Caco-2 (cell line): ENCODE results near the gene MT1HL1. TPM values are rescaled to one million over a fixed set of nuclear protein-coding genes. Genes with fewer than 3 reads are reported as not detected.

Experiments
- BruUV-seq: library from RNA; stranded (reverse); fragments of 400-500 nt; replicated peaks from 2 replicates; lab custom pipeline; 2021; lab: Mats Ljungman, UMichigan
- CTCF ChIA-PET: fragments of 300-600 bp; sonication (Branson Sonifier 250); formaldehyde crosslinking; loops from one replicate; lab custom pipeline; 2022; ENCODE audit warnings: antibody characterized with exemption; lab: Charles Lee
- POLR2A ChIA-PET: fragments of 300-600 bp; sonication (Branson Sonifier 250); formaldehyde crosslinking; loops from one replicate; lab custom pipeline; 2022; ENCODE audit warnings: antibody characterized with exemption; lab: Charles Lee
- DNase-seq, 2 experiments: peaks; one replicate each; pipeline versions ENCODE4 v3.0.0 to v3.0.0-alpha.2; 2020 to 2022
- H3K27me3 ChIP-seq: replicated peaks from 2 replicates; pipeline ENCODE4 v1.6.0; 2011; ENCODE audit warnings: low read length; ENCODE audit not compliant: control insufficient read depth, insufficient read depth
- H3K36me3 ChIP-seq: 2 replicates; pipeline ENCODE4 v1.5.1; 2011; ENCODE audit warnings: low read length; ENCODE audit not compliant: control insufficient read depth, insufficient read depth
- H3K4me1 ChIP-seq: fragments of 250-450 bp; sonication (Bioruptor Pico); 2 replicates; pipeline ENCODE4 v1.5.1; 2020; ENCODE audit warnings: mild to moderate bottlenecking
- H3K4me3 ChIP-seq: 2 replicates; pipeline ENCODE4 v1.5.1; 2011; ENCODE audit warnings: low read depth, mild to moderate bottlenecking, control low read depth, low read length
- H3K9me3 ChIP-seq: fragments of 250-450 bp; sonication (Bioruptor Pico); 2 replicates; pipeline ENCODE4 v1.5.1; 2020; ENCODE audit warnings: mild to moderate bottlenecking, moderate library complexity
- H3K27ac Mint-ChIP-seq: one replicate; pipeline ENCODE4 v1.8.0; 2022; ENCODE audit warnings: mixed read lengths; ENCODE audit not compliant: unreplicated experiment
- H3K27me3 Mint-ChIP-seq: one replicate; pipeline ENCODE4 v1.8.0; 2022; ENCODE audit warnings: mixed read lengths; ENCODE audit not compliant: insufficient read depth, unreplicated experiment
- H3K36me3 Mint-ChIP-seq: one replicate; pipeline ENCODE4 v1.8.0; 2022; ENCODE audit warnings: mild to moderate bottlenecking, mixed read lengths; ENCODE audit not compliant: insufficient read depth, unreplicated experiment
- H3K4me1 Mint-ChIP-seq: one replicate; pipeline ENCODE4 v1.8.0; 2022; ENCODE audit warnings: low read depth, mixed read lengths; ENCODE audit not compliant: unreplicated experiment
- H3K4me3 Mint-ChIP-seq: one replicate; pipeline ENCODE4 v1.8.0; 2022; ENCODE audit warnings: mild to moderate bottlenecking, moderate library complexity, mixed read lengths; ENCODE audit not compliant: unreplicated experiment
- H3K9me3 Mint-ChIP-seq: one replicate; pipeline ENCODE4 v1.8.0; 2022; ENCODE audit warnings: mixed read lengths; ENCODE audit not compliant: unreplicated experiment
- intact Hi-C: fragments of 100-400 bp; cut with micrococcal nuclease; formaldehyde crosslinking; loops from one replicate; pipeline ENCODE4 v1.10.0; 2022; ENCODE audit not compliant: unreplicated experiment
- total RNA-seq: library from RNA; stranded (reverse); gene quantifications from 2 replicates; pipeline ENCODE4 v1.2.3, GENCODE V29; 2022
- TF ChIP-seq, protein P1 (sequence below), 2 experiments: fragments of 200-600 bp in 1 of 2; IDR thresholded peaks; 1 replicate in 1 of 2; 2 replicates in 1 of 2; pipeline versions ENCODE4 v1.5.1 to v1.8.0; 2011 to 2022; ENCODE audit warnings: antibody characterized with exemption in 1 of 2, control low read depth in 1 of 2, inconsistent platforms in 1 of 2, low read depth in 1 of 2, low read length in 1 of 2, mild to moderate bottlenecking in 1 of 2, moderate library complexity in 1 of 2; ENCODE audit not compliant: insufficient read depth in 1 of 2, severe bottlenecking in 1 of 2, unreplicated experiment in 1 of 2

Gene MT1HL1
- total RNA-seq, 1 experiment from 2014 or later, result not detected

DNA sequence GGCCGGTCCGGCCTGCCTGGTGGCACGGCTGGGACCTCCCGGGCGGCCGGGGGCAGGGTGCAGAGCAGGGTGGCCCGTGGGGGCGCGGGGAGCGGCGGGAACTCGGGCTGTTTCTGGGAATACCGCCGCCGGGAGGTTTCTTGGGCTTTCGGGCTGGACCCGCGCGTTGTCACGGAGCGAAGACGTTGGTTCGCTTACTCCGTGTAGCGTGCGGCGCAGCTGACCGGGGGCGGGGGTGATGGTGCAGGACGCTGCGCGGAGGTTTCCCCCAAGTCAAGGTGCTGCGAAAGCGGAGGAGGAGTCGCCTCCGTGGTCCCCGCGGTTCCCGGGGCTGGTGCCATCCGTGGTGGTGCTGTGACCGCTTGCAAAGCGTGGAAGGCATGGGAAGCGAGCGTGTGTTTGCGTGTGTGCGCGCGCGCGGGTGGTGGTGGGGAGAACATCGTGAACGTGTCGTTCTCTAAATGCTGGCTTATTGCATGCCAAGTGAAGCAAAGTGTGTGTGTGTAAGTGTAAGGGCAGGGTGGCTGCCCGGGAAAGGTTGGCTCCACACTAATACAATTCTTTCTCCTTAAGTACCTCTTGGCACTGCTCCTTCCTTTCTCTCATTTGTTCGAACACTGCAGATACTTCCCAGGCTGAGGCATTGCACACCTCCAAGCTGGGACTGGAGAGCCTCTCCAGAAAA is 38.8 kb upstream of the MT1HL1 start:
- no peaks in the 10 kb centered on the region for H3K4me1 Mint-ChIP-seq
- POLR2A ChIA-PET, result no interaction called here
- peaks cover 4% of the 10 kb centered on the region for H3K27me3 Mint-ChIP-seq
- H3K27ac Mint-ChIP-seq, result no peak overlapping the region
- no peaks in the 10 kb centered on the region for H3K36me3 Mint-ChIP-seq
- no peak for DNase-seq
- no peaks in the 10 kb centered on the region for H3K36me3 ChIP-seq
- H3K4me3 ChIP-seq, result no peak overlapping the region
- H3K4me3 Mint-ChIP-seq, result no peak overlapping the region
- no peaks in the 10 kb centered on the region for H3K9me3 Mint-ChIP-seq
- H3K4me1 ChIP-seq, result no peaks in the 10 kb centered on the region
- no peaks in the 10 kb centered on the region for H3K9me3 ChIP-seq
- H3K27me3 ChIP-seq, result no peaks in the 10 kb centered on the region
- no TSS peak for BruUV-seq
- intact Hi-C loops, result no loop called here
- CTCF ChIA-PET, result no interaction called here
- TF ChIP-seq, protein P1, sequence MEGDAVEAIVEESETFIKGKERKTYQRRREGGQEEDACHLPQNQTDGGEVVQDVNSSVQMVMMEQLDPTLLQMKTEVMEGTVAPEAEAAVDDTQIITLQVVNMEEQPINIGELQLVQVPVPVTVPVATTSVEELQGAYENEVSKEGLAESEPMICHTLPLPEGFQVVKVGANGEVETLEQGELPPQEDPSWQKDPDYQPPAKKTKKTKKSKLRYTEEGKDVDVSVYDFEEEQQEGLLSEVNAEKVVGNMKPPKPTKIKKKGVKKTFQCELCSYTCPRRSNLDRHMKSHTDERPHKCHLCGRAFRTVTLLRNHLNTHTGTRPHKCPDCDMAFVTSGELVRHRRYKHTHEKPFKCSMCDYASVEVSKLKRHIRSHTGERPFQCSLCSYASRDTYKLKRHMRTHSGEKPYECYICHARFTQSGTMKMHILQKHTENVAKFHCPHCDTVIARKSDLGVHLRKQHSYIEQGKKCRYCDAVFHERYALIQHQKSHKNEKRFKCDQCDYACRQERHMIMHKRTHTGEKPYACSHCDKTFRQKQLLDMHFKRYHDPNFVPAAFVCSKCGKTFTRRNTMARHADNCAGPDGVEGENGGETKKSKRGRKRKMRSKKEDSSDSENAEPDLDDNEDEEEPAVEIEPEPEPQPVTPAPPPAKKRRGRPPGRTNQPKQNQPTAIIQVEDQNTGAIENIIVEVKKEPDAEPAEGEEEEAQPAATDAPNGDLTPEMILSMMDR (IDR thresholded peaks at IDR 0.05; ENCODE audit: insufficient read depth in 1 of 2, low read depth in 1 of 2, low read length in 1 of 2, severe bottlenecking in 1 of 2, unreplicated experiment in 1 of 2), result no peak

- H3K9me3 Mint-ChIP-seq, result no peaks in the 10 kb centered on the region
- TF ChIP-seq, protein P1 (IDR thresholded peaks at IDR 0.05; ENCODE audit: insufficient read depth in 1 of 2, low read depth in 1 of 2, low read length in 1 of 2, severe bottlenecking in 1 of 2, unreplicated experiment in 1 of 2), result no peak
Observed at GRCh38 chr1:237042526-237042891, 38.3 kb upstream of the MT1HL1 start.

DNA sequence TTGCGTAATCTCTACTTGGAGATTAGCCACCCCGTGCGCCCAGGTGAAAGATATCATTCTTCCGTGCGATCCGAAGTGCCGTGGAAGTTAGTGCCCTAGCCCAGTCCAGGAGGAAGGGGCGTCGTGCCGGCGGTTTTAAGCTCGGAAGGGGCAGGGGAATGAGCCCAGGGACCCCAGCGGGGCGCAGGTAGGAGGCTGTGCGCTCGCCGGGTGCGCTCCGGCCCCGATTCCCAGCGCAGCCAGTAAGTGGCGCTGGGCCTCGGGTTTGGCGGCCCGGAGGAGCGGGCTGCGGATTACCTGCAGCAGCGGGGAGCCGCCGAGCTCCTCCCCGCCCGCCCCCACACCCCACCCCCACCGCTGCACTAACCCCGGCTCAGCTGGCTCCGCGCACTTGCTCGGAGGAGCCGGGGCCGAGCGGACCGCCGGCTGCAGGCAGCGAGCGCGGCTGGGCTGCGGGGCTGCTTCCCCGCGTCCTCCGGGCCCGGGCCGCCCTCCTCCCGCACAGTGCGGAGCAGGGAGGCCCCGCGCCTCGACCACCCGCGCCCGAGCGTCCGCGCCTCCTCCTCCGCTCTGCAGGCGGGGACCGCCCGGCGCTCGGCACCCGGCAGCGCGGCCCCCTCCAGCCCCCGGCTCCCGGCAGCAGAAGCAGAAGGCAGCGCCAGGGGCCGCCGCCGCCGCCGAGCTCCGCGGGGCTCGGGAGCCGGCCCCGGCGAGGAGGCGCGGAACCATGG is 37.7 kb upstream of the MT1HL1 start, which contains the start of gene RYR2:
TSS of gene RYR2 (plus strand) at position 390 of the 731 bp plus-strand sequence. CDS start at position 728, 338 bp downstream.
- Mint-ChIP-seq H3K27me3 (peaks cover 4% of the 10 kb centered on the region), H3K4me3 (no peak within 1 kb of the TSS)

More at GRCh38 chr1:237042526-237042891, 38.3 kb upstream of the MT1HL1 start:
- Mint-ChIP-seq H3K36me3 (no peaks in the 10 kb centered on the region), H3K4me3 (no peak overlapping the region), H3K27me3 (peaks cover 4% of the 10 kb centered on the region), H3K27ac (no peak overlapping the region), H3K4me1 (no peaks in the 10 kb centered on the region)
- no peaks in the 10 kb centered on the region for H3K27me3 ChIP-seq
- BruUV-seq, result no TSS peak
- no peak overlapping the region for H3K4me3 ChIP-seq
- intact Hi-C loops, result no loop called here
- no peak for DNase-seq
- no peaks in the 10 kb centered on the region for H3K36me3 ChIP-seq
- no peaks in the 10 kb centered on the region for H3K4me1 ChIP-seq
- ChIA-PET CTCF (no interaction called here), POLR2A (no interaction called here)
- H3K9me3 ChIP-seq, result no peaks in the 10 kb centered on the region

More for the DNA sequence above, 37.7 kb upstream of the MT1HL1 start, which contains the start of gene RYR2:
- ChIA-PET POLR2A (interaction anchor here (0.5 kb wide), 1 partner anchor 32 kb away, joined by 4 read pairs; no protein-coding TSS in a partner anchor), CTCF (no interaction called here)
- Mint-ChIP-seq H3K36me3 (no peaks in the 10 kb centered on the region), H3K27ac (no peak within 1 kb of the TSS), H3K9me3 (no peaks in the 10 kb centered on the region), H3K4me1 (no peaks in the 10 kb centered on the region)
- intact Hi-C loops, result no loop called here
- H3K36me3 ChIP-seq, result no peaks in the 10 kb centered on the region
- H3K4me3 ChIP-seq, result no peak within 1 kb of the TSS
- no peak for DNase-seq
- TF ChIP-seq, protein P1 (IDR thresholded peaks at IDR 0.05; ENCODE audit: insufficient read depth in 1 of 2, low read depth in 1 of 2, low read length in 1 of 2, severe bottlenecking in 1 of 2, unreplicated experiment in 1 of 2), result no peak
- H3K27me3 ChIP-seq, result no peaks in the 10 kb centered on the region
- H3K4me1 ChIP-seq, result no peaks in the 10 kb centered on the region
- BruUV-seq, result no TSS peak
- H3K9me3 ChIP-seq, result no peaks in the 10 kb centered on the region
